NCI-H1092 treated with DMSO at 0.1 percent for 48 hours (cell line): Measurements from ENCODE around the gene AMELX.

ENCODE experiments used
- DNase-seq: peaks from one replicate; lab custom pipeline; 2025; lab: John Stamatoyannopoulos, UW

AMELX gene

GRCh38 chrX:11309220-11309619, 16.0 kb downstream of the AMELX start:
- no peak for DNase-seq

DNA sequence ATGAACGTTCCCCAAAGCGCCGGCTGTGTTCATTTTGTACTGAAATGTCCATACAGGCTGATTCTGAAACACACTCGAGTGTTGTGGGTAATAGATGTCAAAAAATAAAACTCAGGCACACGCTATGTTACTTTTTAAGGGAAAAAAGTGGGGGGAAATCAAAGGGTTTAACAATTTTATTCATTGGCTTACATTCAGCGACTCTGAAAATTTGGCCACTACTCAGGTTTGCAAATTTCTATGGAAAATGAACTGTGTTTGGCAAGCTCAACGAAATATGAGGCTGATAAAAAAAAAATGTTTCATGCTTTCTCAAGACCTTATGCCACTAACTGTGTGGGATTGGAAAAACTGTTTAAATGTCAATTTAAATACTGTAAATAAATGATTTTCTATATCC, 18.5 kb downstream of the AMELX start:
- DNase-seq: no peak

DNA sequence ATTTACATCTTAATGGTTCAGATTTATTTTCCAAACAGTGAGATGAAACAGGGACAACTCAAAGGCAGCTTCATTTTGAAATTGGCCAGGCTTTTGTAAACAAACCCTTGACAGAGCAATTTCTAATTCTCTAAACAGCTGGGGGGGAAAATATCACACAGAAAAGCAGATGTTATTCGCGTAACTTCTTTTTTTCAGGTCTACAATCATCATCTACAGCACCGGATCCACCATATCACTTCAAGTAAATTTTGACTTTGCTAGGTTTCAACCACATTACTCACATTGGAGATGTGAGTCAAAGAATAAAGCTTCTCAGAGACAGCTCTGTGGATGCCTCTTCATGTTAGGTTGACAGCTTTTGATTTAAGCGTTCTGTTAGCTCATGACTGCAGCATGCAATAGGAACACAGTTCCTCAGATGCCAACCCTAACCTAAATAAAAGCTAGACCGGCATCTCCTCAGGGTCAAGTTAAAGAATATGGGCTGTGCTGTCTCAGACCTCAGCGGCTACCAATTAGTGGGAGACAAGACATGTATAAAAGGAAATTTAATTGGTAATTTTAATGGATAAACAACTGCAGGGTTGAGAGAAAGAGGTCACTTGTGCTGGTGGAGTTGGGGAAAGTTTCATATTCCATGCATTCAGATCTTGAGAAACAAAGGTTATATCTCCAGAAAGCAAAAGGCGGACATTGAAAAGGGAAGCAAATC, 26.8 kb downstream of the AMELX start:
- DNase-seq: no peak

GRCh38 chrX:11321986-11322385, 28.8 kb downstream of the AMELX start:
- no peak for DNase-seq

DNA sequence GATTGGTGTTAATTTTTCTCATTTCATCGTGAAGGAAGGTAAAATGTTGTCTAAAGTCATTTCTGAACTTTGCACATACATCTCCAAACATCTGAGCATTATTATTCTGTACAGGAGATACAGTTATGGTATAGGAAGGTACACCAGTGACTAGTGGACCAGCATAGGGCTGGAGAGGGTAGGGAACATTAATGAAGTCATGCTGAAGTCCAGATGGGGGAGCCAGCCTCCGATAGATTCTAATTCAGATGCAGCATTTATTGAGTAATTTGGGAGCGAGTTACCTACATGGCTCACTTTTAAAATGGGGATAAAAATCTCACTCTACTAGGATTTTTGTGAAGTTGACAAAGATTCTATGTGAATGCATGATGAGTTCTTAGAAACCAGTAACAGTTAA, 34.9 kb downstream of the AMELX start:
- no peak for DNase-seq

DNA sequence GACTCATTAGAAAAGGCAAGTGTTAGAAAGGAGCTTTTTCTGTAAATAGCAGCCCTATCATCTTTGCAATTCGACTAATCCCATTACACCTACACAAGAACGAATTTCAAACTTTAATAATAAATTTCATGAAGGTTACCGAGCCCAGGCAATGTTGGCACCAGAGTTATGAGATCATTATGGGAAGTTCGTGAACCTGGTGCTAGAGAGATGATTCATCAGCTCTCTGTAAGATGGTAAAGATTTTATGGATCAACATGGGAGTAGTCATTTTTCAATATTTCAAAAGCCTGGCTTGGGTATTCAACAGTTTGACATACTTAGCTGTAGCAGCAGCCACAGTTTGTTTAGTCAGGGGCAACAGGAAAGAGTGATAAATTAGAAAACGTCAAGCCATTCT, 35.8 kb downstream of the AMELX start:
- no peak for DNase-seq

DNA sequence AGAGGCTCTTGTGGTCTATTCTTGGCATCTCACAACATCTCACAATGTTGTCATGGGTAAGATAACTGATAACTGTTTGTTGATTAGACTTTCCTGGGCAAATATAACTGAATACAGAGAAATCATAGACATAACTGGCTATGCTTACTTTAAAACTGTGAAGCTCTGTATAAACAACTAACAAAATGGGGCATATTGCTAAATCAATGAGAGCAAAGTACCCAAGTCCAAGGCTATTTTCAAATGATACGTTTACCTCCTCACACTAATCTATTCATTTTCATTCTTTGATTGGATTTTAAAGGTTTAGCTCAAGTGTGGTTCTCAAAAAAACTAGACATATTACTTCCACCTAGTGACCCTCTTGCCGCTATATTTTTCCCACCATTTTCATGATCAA, 38.6 kb downstream of the AMELX start:
- no peak for DNase-seq

DNA sequence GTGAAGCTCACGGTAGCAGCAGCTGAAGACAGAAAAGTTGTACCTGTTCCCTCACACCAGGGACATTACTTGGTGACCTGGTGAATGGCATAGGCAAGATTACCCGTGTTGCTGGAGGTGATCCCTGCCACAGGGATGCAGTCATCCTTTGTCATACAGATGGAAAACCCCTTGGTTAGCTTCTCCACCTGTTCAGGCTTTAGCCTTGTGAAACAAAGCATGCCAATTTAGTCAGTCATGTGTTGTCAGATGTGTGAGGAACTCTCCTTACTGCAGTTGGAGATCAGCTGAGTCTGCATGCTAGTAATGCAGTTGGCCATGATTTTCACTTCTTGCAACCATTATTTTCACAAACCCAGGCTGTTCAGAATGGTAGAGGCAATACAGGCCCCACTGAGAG, 41.0 kb downstream of the AMELX start:
- no peak for DNase-seq

DNA sequence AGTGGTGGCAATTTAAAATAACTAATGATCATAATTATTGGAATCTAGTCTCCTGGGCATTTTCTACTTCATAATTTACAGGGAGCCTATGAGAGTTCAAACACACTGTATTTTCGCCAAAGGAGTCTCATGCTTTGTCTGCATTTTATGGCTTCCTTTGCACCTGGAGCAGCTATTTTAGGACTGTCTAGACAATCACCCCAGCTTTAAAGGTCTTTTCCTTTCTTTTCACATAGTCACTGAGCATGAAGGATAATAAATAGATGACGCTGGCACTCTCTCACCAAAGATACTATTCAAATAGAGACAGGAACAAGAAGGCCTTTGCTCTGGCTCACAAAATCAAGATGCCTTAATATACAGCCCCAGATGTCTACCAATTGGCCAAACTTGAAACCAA, 43.0 kb downstream of the AMELX start:
- DNase-seq: no peak

DNA sequence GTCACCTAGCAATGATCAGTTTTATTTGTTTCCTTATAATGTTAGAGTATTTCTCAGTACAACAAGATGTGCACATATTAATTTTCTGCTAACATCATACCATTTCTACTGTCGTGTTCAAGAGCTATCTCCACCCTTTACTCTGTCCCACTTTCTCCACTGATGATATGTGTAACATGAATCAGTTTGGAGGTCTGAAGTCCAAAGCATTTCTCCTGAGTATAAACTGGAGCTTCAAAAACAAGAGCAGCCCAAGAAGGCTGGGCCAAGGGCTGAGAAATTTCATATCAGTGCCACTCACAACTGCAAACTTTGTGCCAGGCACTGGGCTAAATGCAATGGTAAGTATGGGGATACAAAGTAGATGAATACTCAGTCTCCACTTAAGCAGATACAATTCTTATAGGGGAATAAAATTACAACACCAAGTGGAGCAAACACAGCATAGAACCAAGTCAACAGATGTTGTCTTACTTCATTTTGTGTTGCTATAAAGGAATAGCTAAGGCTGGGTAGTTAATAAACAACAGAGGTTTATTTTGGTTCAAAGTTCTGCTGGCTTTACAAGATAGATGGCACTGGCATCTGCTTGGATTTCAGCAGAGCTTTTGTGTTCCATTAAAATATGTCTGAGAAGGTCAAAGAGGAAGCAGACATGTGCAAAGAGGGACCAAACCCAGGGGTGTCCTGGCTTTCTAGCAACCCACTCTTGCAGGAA, 44.2 kb downstream of the AMELX start:
- no peak for DNase-seq

DNA sequence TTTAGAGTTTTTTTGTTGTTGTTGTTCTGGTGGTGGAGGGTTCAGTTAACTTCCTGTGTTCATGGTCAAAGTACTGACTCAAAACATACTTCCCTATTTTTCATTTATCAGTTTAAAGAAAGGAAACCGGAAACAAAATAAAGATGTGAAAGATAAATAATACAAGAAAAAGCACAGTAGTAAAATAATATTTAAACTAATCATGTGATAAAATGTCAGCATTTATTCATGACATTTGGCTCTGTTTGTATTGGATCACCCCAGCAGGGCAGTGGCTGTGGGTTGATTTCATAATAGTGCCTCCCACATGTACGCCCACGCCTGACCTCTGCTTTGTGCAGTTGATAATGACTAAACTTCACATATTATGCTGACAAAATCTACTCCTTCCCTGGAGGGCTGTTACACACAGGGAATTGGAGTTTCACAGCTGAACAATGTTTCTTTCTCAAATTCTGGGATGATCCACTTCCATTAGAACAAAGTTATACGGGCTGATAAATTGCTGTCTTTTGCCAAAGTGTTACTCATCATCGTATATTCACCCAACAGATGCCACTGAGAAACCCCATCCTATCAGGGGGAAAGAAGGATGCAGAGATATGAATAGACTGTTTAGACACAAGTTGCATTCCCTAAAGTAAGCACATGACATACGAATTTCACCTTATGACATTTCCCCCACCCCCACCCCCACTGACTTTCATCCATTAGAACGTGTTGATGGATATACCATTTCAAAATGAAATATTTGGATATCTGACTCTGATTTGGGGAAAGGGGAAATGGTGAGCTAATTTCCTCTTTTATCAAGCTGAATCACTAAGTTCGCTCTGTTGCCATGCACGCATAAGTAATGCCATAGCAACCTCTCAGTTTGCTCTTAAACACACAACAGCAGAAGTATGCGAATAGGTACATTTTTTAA, 48.3 kb downstream of the AMELX start:
- DNase-seq: no peak

- no peak for DNase-seq
Measured at GRCh38 chrX:11342673-11343072, 49.5 kb downstream of the AMELX start.

- DNase-seq: no peak
Measured at GRCh38 chrX:11346121-11346682, 53.0 kb downstream of the AMELX start.

GRCh38 chrX:11347300-11347699, 54.1 kb downstream of the AMELX start:
- DNase-seq: no peak

GRCh38 chrX:11349020-11349419, 55.8 kb downstream of the AMELX start:
- DNase-seq: no peak

DNA sequence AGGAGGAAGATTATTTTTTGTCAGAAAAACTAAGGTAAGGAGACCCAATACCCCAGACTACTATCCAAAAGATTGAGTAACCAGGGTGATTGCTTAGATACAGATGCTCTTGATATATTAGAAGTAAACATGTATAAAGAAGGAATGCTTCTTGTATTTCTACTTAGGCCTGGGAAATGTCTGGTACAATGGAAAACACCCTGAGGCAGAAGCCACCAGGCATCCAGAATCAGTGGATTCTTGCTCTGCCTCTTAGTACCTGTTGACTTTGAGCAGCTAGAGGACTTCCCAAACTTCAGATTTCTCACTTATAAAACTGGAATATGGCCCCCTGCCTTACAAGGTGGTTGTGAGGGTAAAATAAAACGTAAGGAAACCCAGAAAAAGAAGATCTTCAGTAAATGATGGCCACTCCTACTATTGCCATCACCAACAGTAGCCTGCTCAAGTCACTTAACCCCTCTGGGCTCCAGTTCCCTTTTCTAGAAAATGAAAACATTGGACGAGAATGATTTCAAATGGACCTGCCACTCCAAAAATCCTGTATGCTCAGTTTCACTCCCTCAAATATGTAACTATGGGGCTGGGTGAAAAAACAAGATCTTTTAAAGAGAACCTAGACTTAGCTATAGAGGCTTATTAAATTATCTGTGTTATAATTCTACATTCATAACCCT, 56.6 kb downstream of the AMELX start:
- DNase-seq: no peak
